AG20443 (cell line): ENCODE results near the gene PSMD12.
"Not testable (repeated sequence)": the region's sequence is repeated elsewhere in the genome, so short reads cannot be mapped to it uniquely, and the experiment has no call there.

Experiments used
- DNase-seq: peaks from one replicate; pipeline ENCODE4 v3.0.0; 2012; ENCODE audit warnings: low spot score, mixed read lengths

The PSMD12 gene

GRCh38 chr17:67358612-67359011 is 7.8 kb downstream of the PSMD12 start:
- DNase-seq, result no peak

GRCh38 chr17:67353929-67354574 is 12.3 kb downstream of the PSMD12 start:
- DNase-seq, result no peak

- no peak for DNase-seq
These were observed 13.2 kb downstream of the PSMD12 start for GRCh38 chr17:67353161-67353560.

- no peak for DNase-seq
These were observed 17.0 kb downstream of the PSMD12 start for GRCh38 chr17:67349420-67349819.

GRCh38 chr17:67347826-67348225 is 18.6 kb downstream of the PSMD12 start:
- no peak for DNase-seq

GRCh38 chr17:67343237-67343636 is 23.1 kb downstream of the PSMD12 start:
- no peak for DNase-seq

GRCh38 chr17:67338353-67338752 is 28.0 kb downstream of the PSMD12 start:
- not testable (repeated sequence) for DNase-seq

- no peak for DNase-seq
These were observed 29.5 kb downstream of the PSMD12 start for GRCh38 chr17:67336859-67337258.

- DNase-seq, result no peak
These were observed 31.0 kb downstream of the PSMD12 start for GRCh38 chr17:67335245-67335835.

- DNase-seq, result not testable (repeated sequence)
These were observed 34.2 kb downstream of the PSMD12 start for GRCh38 chr17:67332162-67332508.

- not testable (repeated sequence) for DNase-seq
These were observed 34.8 kb downstream of the PSMD12 start for GRCh38 chr17:67331381-67332161.

GRCh38 chr17:67328026-67328425 is 38.4 kb downstream of the PSMD12 start:
- DNase-seq, result no peak

GRCh38 chr17:67326959-67327745 is 39.2 kb downstream of the PSMD12 start:
- DNase-seq, result not testable (repeated sequence)

- DNase-seq, result no peak
These were observed 39.9 kb downstream of the PSMD12 start for GRCh38 chr17:67326440-67326839.

- DNase-seq, result no peak
These were observed 42.0 kb downstream of the PSMD12 start for GRCh38 chr17:67324330-67324729.

- no peak for DNase-seq
These were observed 42.9 kb downstream of the PSMD12 start for GRCh38 chr17:67323445-67323844.

GRCh38 chr17:67322042-67322787 is 44.2 kb downstream of the PSMD12 start:
- DNase-seq, result no peak

- DNase-seq, result not testable (repeated sequence)
These were observed 44.9 kb downstream of the PSMD12 start for GRCh38 chr17:67321486-67321885.

GRCh38 chr17:67316781-67317180 is 49.6 kb downstream of the PSMD12 start:
- DNase-seq, result no peak

- DNase-seq, result no peak
These were observed 50.5 kb downstream of the PSMD12 start for GRCh38 chr17:67315865-67316264.

GRCh38 chr17:67312265-67312664 is 54.1 kb downstream of the PSMD12 start:
- no peak for DNase-seq

GRCh38 chr17:67311575-67311974 is 54.8 kb downstream of the PSMD12 start:
- DNase-seq, result no peak
